Measurements from ENCODE around the gene TMEM184A.

Gene TMEM184A

DNA sequence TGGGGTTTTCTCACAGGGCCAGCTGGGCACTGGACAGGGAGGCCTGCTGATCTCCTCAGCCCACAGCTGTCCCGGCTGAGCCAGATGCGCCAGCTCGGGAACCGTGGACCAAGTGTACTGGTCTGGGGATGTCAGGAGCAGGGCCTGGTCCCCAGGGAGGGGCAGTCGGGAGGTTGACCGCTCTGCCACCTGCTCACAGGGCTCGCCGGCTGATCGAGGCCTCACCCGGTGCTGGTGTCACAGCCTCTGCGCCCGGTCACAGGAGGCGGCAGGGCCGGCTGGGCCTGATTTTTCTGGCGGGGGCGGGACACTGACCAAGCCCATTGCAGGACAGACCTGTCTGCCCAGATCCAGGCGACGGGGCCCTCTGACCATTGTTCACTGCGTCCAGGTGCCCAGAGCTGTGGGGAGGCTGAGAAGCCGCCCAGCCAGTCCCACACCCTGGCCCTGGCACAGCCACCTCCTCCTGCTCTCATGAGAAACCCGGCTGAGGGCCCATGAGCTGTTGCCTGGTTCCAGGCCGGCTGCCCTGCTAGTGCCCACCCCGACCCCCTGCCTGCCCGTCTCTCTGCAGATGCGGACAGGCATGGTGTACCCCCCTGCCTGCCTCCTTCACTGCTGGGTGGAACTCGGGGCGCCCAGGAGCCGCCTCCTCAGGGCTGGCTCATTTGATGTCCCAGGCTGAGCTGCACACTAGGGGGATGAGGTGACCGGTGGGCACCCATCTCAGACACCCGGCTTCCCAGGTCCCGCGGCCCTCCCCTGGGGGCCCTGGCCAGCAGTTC lies 3.0 kb upstream of the TMEM184A start:
- DNase-seq (no peak), ATAC-seq (replicated peaks) (no peak)
- peaks cover 0 to 15% of the 10 kb centered on the region in 2 donors for H3K27me3 Mint-ChIP-seq
- H3K4me1 Mint-ChIP-seq (ENCODE audit: low read depth in 2 of 2) = peaks cover 0 to 2% of the 10 kb centered on the region in 2 donors
- no peak overlapping the region for H3K27ac Mint-ChIP-seq
- peaks cover 10% of the 10 kb centered on the region for H3K36me3 Mint-ChIP-seq (ENCODE audit: insufficient read depth)
- no peak overlapping the region for H3K4me3 Mint-ChIP-seq
- no peaks in the 10 kb centered on the region for H3K9me3 Mint-ChIP-seq

DNA sequence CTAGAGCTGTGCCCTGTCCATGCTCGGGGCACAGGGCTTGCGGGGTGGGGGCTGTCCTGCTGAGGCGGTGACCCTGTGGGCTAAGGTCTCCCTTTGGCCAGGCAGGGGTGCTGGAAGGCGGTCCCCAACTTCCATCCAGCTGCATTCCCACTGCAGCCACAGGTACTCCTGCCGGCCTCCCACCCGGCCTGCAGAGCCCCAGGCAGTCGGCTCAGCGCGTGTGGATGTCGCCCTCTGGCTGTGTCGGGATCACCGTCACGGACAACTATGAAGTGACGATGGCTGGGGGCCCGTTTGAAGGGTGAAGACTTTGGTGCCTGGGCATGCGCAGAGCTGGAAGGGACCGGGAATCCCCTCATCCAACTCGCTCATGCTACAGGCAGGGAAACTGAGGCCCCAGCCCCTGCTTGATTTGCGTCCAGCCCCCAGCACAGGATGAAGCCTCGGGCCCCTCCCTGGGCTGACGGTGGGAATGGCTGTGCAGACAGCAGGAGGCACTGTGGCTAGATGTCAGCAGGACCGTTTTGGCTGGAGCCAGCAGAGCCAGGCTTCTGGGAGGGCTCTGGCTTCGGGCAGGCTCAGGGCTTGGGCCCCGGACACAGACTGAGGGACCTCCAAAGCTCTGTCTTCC lies 2.3 kb upstream of the TMEM184A start:
- Mint-ChIP-seq H3K4me3 (no peak overlapping the region), H3K9me3 (no peaks in the 10 kb centered on the region), H3K36me3 (ENCODE audit: insufficient read depth) (peaks cover 10% of the 10 kb centered on the region), H3K4me1 (ENCODE audit: low read depth in 2 of 2) (peaks cover 0 to 2% of the 10 kb centered on the region in 2 donors), H3K27me3 (peaks cover 0 to 15% of the 10 kb centered on the region in 2 donors), H3K27ac (no peak overlapping the region)
- DNase-seq (no peak), ATAC-seq (replicated peaks) (no peak)

DNA sequence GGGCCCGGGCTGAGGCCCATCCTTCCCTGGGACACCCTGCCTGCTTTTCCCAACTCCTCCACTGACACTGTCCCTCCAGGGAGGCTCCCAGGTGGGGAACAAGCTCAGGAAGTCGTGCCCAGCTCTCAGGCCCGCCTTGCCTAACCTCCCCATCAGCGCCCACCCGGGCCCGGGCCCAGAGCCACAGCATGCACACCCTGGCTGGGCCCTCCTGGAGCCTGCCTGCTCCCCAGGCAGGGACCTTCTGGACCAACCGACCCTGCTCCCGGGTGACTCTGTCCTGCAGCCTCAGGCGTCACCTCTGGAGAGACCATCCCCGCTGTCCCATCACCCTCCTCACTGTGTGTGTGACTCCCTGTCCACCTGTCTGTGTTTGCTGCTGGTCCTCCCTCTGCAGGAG lies 1.8 kb upstream of the TMEM184A start:
- H3K36me3 Mint-ChIP-seq (ENCODE audit: insufficient read depth) = peaks cover 10% of the 10 kb centered on the region
- ATAC-seq (replicated peaks) = no peak
- no peak overlapping the region for H3K4me3 Mint-ChIP-seq

DNA sequence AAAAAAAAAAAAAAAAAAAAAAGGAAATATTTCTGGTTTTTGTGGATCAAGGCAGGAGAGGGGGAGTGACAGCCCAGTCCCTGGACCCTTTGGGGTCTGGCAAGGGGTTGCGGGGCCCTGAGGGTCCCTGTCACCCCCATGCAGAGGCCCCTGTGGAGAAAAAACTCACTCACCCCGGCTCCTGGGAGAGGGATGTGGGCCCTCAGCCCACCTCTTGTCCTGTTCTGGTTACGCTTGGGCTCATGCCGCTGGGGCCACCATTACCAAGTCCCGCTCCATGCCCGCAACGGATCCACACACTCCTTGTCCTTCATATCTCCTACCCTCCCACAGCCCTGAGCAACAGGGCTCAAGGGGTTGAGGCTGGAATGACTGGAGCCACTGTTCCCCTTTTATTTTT lies 1.0 kb upstream of the TMEM184A start:
- no peak for ATAC-seq (replicated peaks)
- Mint-ChIP-seq H3K4me3 (no peak overlapping the region), H3K27me3 (peaks cover 0 to 15% of the 10 kb centered on the region in 2 donors), H3K27ac (no peak overlapping the region), H3K9me3 (no peaks in the 10 kb centered on the region), H3K4me1 (ENCODE audit: low read depth in 2 of 2) (peaks cover 0 to 2% of the 10 kb centered on the region in 2 donors), H3K36me3 (ENCODE audit: insufficient read depth) (peaks cover 10% of the 10 kb centered on the region)
- no peak for DNase-seq

More for the DNA sequence above, 1.8 kb upstream of the TMEM184A start:
- H3K9me3 Mint-ChIP-seq = no peaks in the 10 kb centered on the region
- no peak for DNase-seq
- no peak overlapping the region for H3K27ac Mint-ChIP-seq
- peaks cover 0 to 15% of the 10 kb centered on the region in 2 donors for H3K27me3 Mint-ChIP-seq
- peaks cover 0 to 2% of the 10 kb centered on the region in 2 donors for H3K4me1 Mint-ChIP-seq (ENCODE audit: low read depth in 2 of 2)

DNA sequence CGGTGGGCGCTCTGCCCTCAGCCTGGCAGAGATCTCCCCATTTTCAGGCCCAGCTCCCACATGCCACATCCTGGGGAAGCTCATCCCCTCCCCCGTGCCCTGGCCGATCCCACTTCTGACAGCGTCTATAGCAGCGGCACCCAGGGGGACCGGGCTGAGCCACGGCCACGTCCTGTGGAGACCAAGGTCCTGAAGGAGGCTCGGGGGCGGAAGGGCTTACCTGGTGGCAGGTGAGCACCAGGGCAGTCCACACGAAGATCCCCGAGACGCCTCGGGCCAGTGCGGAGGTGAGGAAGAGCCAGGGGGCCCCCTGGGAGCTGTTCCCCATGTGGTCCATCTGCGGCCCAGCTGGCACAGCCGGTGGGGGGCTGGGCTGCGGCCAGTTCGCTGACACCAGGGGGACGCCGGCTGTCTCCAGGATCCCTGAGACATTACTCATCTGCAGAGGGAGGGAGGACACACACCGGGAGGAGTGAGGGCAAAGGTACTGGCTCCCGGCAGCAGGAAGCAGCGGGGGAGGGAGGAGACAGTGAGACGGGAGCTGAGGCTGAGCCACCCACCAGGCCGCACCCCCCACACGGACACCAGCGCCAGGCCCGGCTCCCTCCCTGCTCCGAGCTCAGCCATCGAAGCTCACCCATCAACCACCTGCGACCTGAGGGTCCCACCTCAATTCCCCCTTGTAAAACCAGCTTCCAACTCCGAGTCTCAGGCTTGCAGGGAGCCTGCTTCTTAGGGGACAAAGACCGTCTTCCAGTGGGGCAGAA lies 776 bp downstream of the TMEM184A start:
- peaks cover 0 to 2% of the 10 kb centered on the region in 2 donors for H3K4me1 Mint-ChIP-seq (ENCODE audit: low read depth in 2 of 2)
- DNase-seq (no peak), ATAC-seq (replicated peaks) (no peak)
- peak overlapping the region; percentile 44 to 70 for H3K27ac Mint-ChIP-seq
- H3K36me3 Mint-ChIP-seq (ENCODE audit: insufficient read depth) = peaks cover 11% of the 10 kb centered on the region
- no peak overlapping the region for H3K4me3 Mint-ChIP-seq
- H3K9me3 Mint-ChIP-seq = no peaks in the 10 kb centered on the region
- H3K27me3 Mint-ChIP-seq = peaks cover 0 to 15% of the 10 kb centered on the region in 2 donors

DNA sequence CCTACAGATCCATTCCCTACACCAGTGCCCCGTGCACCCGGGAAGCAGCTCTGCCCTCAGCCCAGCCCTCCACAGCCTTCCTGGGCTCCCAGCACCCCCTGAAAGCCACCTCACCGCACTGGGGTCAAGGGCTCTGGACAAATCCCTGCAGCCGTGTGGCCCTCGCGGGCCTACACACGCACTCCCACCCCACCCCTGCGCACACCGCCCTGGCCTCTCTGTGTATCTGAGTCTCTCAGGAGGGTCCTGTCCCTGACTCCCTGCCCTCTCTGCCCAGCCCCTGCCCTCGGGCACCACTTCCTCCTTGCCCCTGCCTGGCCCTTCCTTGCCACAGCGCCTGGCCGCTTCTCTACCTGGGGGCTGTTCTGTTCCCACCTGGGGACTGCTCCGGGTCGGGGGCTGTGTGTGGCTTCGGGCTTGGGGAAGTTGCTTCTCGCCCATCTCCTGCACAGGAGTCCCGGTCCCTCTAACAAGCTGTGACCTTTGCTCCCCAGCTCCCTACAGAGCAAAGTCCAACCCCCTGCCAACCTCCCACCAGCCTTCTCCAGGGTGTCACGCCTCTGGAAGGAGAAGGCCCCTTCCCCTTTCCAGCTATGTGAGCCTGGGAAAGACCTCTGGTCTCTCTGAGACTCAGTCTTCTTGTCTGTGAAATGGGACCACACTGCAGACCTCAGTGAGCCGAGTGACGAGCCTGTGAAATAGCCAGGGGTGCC lies 1.5 kb downstream of the TMEM184A start:
- H3K4me1 Mint-ChIP-seq (ENCODE audit: low read depth in 2 of 2) = peaks cover 0 to 2% of the 10 kb centered on the region in 2 donors
- H3K9me3 Mint-ChIP-seq = no peaks in the 10 kb centered on the region
- peak overlapping the region in 1 of 2 donors; percentile 70 for H3K27ac Mint-ChIP-seq
- H3K27me3 Mint-ChIP-seq = peaks cover 0 to 15% of the 10 kb centered on the region in 2 donors
- peaks cover 11% of the 10 kb centered on the region for H3K36me3 Mint-ChIP-seq (ENCODE audit: insufficient read depth)
- DNase-seq (no peak), ATAC-seq (replicated peaks) (no peak)
- no peak overlapping the region for H3K4me3 Mint-ChIP-seq

DNA sequence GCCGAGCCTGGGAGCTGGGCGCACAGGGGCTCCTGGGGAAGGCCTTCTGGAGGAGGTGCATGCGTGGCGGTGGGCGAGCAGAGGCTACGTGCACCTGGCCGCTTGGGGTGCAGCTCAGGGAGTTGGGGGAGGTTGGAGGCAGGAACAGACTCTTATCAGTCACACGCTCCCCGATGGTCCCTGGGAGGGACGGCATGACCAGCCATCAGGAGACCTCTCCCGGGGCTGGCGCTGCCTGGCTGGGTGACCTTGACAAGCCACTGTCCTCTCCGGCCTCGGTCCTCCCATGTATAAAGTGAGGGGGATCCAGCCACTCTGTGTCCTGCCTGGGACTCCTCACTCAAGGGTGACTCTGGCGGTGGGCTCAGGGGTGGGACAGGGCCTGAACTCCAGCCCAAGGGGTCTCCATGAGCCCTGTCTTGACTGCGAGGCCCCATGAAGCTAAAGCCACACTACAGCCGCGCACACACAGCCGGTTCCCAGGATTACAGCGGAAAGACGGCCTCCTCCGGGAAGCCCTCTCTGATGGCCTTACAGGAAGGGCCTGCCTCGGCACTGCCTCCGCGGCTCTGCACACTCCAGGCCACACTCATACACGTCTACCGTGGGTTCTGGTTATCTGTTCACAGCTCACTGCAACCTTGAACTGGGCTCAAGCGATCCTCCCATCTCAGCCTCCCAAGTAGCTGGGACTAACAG lies 2.3 kb downstream of the TMEM184A start:
- DNase-seq (no peak), ATAC-seq (replicated peaks) (no peak)
- peaks cover 0 to 15% of the 10 kb centered on the region in 2 donors for H3K27me3 Mint-ChIP-seq
- peaks cover 18% of the 10 kb centered on the region for H3K36me3 Mint-ChIP-seq (ENCODE audit: insufficient read depth)
- H3K9me3 Mint-ChIP-seq = no peaks in the 10 kb centered on the region
- H3K27ac Mint-ChIP-seq = no peak overlapping the region
- peaks cover 0 to 2% of the 10 kb centered on the region in 2 donors for H3K4me1 Mint-ChIP-seq (ENCODE audit: low read depth in 2 of 2)
- no peak overlapping the region for H3K4me3 Mint-ChIP-seq

DNA sequence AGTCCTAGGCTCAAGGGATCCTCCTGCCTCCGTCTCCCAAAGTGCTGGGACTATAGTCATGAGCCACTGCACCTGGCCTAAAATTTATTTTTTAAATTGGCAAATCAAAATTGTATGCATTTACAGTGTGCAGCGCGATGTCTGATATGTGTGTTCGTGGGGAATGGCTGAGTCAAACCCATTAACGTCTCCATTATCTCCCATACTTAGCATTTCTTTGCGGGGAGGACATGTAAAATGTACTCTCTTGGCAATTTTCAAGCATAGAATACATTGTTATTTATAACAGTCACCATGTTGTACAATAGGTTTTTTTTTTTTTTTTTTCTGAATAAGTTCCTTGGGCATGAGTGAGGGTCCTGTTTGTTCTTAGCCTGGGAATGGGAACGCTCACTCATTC lies 3.8 kb downstream of the TMEM184A start:
- no peaks in the 10 kb centered on the region for H3K9me3 Mint-ChIP-seq
- H3K36me3 Mint-ChIP-seq (ENCODE audit: insufficient read depth) = peaks cover 21% of the 10 kb centered on the region
- no peak for ATAC-seq (replicated peaks)
- H3K4me3 Mint-ChIP-seq = no peak overlapping the region
- DNase-seq = no peak
- peaks cover 2 to 4% of the 10 kb centered on the region in 2 donors for H3K4me1 Mint-ChIP-seq (ENCODE audit: low read depth in 2 of 2)
- no peak overlapping the region for H3K27ac Mint-ChIP-seq
- peaks cover 0 to 9% of the 10 kb centered on the region in 2 donors for H3K27me3 Mint-ChIP-seq

DNA sequence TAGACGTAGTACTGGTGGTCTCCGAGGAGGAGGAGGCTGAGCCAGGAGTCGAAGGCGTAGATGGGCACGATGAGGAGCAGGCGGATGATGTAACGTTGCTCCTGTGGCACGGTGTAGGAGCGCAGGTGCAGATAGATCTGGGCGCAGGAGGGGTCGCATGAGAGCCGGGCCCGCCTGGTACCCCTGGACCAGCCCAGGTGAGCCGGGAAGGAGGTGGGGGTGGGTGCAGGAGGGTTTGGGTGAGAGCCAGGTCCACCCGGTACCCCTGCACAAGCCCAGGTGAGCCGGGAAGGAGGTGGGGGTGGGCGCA lies 5.2 kb downstream of the TMEM184A start:
- ATAC-seq (replicated peaks) = no peak
- no peaks in the 10 kb centered on the region for H3K9me3 Mint-ChIP-seq

DNA sequence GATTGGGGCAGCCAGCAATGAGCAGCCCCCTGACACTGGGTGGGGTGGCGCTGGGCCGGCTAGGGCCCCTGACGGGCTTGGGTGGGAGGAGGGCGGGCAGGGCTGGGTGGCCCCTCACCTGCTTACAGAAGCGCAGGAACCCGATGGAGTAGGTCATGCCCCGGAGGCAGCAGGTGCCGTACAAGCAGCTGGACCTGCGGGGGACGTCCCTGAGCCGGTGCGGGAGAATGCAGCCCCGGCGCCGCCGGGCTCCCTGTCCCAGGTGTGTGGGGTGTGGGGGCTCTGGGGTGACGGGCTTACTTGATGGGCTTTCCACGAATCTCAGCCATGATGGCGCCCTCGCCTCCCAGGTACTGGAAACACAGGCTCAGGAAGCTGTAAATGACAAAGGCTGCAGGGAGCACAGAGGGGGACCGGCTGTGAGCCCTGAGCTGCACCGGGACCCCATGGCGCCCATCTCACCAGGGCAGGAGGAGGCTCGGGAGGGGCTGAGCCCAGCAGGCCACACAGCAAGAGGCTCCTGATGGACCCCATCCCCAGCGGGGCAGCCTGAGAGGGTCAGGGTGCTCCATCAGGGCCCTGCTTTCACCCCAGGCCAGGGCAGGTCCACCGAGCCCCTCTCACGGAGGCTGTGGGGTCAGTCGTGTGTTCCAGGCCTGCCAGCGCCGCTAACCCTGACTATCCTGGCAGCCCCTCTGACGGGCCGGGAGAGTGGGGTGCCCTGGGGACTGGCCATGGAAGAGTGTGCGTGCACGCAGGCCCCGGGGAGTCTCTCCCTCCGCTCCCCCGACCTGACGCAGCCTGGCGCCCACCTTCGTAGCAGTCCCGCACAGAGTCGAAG lies 5.8 kb downstream of the TMEM184A start:
- peaks cover 29% of the 10 kb centered on the region for H3K36me3 Mint-ChIP-seq (ENCODE audit: insufficient read depth)
- H3K4me1 Mint-ChIP-seq (ENCODE audit: low read depth in 2 of 2) = peaks cover 0 to 4% of the 10 kb centered on the region in 2 donors
- no peak for ATAC-seq (replicated peaks)
- no peak overlapping the region for H3K27ac Mint-ChIP-seq
- no peak overlapping the region for H3K4me3 Mint-ChIP-seq
- DNase-seq = no peak
- peaks cover 0 to 8% of the 10 kb centered on the region in 2 donors for H3K27me3 Mint-ChIP-seq
- H3K9me3 Mint-ChIP-seq = no peaks in the 10 kb centered on the region

More for the DNA sequence above, 5.2 kb downstream of the TMEM184A start:
- no peak for DNase-seq
- Mint-ChIP-seq H3K27me3 (peaks cover 0 to 9% of the 10 kb centered on the region in 2 donors), H3K4me1 (ENCODE audit: low read depth in 2 of 2) (peaks cover 0 to 4% of the 10 kb centered on the region in 2 donors), H3K36me3 (ENCODE audit: insufficient read depth) (peaks cover 25% of the 10 kb centered on the region), H3K27ac (no peak overlapping the region), H3K4me3 (no peak overlapping the region)

DNA sequence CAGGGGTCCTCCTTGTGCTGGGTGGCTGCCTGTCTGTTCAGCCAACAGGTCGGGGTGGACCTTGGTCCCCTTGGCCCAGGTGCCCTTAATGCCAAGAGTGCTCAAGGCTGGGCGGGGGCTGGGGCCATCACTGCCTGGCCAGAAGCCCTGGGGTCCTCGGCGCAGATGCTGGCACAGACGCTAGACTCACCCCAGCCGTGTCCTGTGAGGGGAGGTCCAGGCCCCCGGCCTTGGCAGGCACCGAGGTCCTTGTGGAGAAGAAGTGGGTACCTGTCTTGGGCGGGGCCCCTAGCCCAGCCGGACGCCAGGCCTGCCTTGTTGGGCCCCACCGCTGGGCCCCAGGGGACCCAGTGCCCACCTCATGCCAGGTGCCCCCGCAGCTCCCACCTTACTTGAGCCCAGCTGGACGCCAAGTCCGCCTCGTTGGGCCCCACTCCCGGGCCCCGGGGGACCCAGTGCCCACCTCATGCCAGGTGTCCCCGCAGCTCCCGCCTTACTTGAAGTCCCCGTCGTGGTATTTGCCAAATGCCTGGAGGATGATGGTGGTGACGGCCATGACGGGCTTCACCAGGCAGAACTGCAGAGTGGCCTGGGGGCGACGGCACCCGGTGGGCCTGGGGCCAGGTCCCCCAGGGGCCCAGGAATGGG lies 6.5 kb downstream of the TMEM184A start:
- Mint-ChIP-seq H3K27ac (peak overlapping the region in 1 of 2 donors; percentile 36), H3K4me1 (ENCODE audit: low read depth in 2 of 2) (peaks cover 0 to 4% of the 10 kb centered on the region in 2 donors), H3K27me3 (peaks cover 0 to under 1% of the 10 kb centered on the region in 2 donors), H3K36me3 (ENCODE audit: insufficient read depth) (peaks cover 37% of the 10 kb centered on the region), H3K4me3 (no peak overlapping the region), H3K9me3 (no peaks in the 10 kb centered on the region)
- ATAC-seq (replicated peaks) (no peak), DNase-seq (no peak)

DNA sequence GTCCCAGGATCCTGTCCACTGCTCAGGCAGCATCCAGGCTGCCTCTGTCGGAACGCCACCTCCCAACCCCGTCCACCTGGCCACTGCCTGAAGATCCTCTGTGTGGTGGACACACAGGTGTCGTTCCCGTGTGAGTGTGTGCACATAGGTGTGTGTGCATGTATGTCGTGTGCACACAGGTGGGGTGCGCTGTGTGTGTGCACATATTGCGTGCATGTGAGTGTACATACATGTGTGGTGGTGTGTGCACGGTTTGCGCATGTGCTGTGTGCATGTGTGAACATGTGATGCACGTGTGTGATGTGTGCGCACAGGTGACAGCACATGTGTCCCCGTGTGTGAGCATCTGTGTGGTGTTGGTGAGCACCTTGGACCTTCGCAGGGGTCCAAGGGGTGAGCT lies 7.1 kb downstream of the TMEM184A start:
- DNase-seq (no peak), ATAC-seq (replicated peaks) (no peak)
- Mint-ChIP-seq H3K27ac (peak overlapping the region in 1 of 2 donors; percentile 36), H3K36me3 (ENCODE audit: insufficient read depth) (peaks cover 39% of the 10 kb centered on the region), H3K4me3 (no peak overlapping the region), H3K4me1 (ENCODE audit: low read depth in 2 of 2) (peaks cover 0 to 4% of the 10 kb centered on the region in 2 donors), H3K9me3 (no peaks in the 10 kb centered on the region), H3K27me3 (no peaks in the 10 kb centered on the region)
